GM19468 (cell line): ENCODE data around the gene CUEDC1.

Source experiments
- ATAC-seq: cut with Tn5 transposase; IDR thresholded peaks from one replicate; pipeline ENCODE4 v1.9.1; 2021; ENCODE audit warnings: mild to moderate bottlenecking, moderate library complexity, moderate number of reproducible peaks; ENCODE audit not compliant: unreplicated experiment; ENCODE audit errors: extremely low read depth

CUEDC1 gene

DNA sequence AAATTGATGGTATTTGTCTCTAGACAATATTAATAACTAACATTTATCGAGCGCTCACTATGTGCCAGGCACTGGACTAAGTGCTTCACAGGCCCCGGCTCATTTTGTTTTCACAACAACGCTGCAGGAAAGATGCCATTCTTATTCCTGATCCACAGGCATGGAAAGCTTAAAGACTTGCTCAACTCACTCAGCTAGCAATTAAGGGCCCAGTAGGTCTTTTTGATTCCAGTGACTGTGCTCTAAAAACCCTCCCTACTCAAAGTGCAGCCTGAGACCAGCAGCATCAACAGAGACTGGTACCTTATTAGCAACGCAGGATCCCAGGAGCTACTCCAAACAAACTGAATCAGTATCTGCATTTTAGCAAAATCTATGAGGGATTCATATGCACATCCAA lies 35.3 kb downstream of the CUEDC1 start:
- ATAC-seq = no peak

DNA sequence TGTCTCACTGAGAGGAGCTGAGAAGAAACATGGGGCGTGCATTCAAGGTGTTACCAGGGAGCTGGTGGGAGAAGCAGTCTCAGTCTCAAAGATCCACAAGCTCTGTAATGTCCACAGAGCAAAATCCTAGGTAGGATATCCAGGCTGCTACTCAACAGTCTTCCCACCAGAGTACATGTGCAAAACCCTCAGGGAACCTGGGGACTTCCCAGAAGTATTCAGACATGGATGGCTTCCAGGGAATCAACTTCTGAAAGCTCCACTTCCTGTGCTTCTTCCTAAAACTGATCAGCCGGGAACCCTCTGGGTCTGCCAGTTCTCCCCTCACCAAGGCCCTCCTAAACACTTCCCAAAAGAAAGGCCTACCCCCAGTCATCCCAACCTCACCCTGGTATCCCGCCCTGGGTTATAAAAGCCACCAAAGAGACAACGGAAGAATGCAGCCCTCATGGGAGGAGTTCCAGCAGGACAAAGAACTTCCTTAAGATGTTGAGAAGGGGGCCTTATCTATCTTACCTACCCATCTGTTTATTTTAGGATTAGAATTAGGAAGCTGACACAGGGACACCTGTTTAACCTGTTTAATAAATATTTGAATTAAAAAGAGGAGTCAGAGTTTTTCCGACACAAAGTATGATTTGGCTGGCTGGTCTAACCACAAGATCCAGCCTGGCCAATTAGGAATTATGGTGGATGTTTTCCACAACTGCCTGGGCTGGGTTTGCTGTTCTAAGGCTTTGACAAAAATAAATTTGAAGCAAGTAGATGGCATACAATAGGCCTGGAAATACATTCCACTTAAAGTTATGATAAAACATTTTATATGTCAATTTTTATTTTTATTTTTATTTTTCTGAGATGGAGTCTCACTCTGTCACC lies 37.0 kb downstream of the CUEDC1 start:
- ATAC-seq = no peak

- ATAC-seq = no peak
Measured at GRCh38 chr17:57916925-57917858, 38.0 kb downstream of the CUEDC1 start.

GRCh38 chr17:57915985-57916757 lies 39.0 kb downstream of the CUEDC1 start:
- ATAC-seq = no peak

GRCh38 chr17:57915544-57915943 lies 39.7 kb downstream of the CUEDC1 start:
- ATAC-seq = no peak

DNA sequence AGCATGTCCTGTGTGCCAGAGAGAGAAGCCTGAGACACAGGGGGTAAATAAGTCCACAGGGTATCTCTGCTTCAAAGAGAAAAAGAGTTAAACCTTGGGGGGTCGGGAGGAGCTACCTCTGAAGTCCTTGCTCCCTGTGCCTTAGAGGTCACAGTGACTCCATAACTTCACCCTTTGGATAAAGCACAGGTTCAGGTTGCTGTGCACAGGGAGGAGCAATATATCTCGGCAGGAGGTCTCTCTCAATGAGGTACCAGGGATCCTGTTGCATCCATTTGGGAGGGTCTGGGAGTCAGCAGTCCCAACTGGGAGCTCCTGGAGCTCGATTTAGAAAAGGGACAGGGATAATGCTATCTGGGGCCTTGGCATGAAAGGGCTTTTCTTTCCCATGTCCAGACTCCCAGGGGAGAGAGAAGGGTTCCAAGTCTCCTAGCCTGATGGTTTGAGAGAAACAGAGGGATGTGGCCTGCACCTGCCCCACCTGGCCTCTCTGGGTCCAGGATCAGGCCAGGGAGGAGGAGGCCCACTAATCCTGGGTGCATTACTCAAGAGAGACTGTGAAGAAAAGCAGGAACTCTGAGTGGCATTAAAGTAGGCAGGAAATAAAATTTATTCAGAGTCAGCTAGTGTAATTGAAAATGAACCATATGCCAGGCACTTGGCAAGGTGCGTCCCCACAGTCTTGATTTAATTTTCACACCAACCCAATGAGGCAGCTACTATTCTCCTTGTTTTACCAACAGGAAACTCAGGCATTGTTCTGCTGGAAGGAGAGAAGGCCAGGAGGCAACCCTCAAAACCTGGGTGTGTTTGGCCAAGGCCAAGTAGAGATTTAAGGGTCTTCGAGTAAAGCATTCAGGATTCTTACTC lies 40.7 kb downstream of the CUEDC1 start:
- ATAC-seq = no peak

DNA sequence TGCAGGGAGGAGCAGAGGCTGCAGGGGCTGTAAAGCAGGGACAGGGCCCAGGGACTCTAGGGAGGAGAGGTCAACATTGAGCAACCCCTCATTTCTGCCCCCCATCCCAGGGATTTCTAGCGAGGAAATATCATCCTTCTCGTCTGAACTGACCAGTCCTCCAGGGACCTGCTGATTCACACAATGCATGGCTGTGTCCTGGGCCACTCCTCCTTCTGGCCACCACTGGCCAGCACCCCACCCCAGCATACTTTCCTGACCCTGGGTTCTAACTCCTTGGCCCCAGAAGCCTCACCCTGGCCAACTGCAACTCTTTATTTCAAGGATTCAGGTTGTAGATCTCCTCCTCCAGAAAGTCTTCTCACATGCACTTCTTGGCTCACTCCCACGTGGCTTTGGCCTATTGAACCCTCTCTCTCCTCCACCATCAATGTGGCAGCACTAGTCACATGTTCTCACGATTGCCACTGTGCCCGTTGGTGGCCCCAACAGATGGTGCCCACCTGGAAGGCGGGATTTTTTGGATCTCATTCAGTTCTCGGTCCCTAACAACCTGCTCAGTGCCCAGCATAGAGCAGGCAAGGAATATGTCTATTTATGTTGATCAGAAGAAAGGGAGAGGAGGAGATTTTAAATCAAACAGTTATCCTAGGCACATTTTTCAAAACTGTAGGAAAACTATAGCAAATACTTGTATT lies 41.5 kb downstream of the CUEDC1 start:
- no peak for ATAC-seq

GRCh38 chr17:57911834-57912673 lies 43.2 kb downstream of the CUEDC1 start:
- ATAC-seq = no peak

- ATAC-seq = no peak
Measured at GRCh38 chr17:57910462-57911420, 44.5 kb downstream of the CUEDC1 start.

DNA sequence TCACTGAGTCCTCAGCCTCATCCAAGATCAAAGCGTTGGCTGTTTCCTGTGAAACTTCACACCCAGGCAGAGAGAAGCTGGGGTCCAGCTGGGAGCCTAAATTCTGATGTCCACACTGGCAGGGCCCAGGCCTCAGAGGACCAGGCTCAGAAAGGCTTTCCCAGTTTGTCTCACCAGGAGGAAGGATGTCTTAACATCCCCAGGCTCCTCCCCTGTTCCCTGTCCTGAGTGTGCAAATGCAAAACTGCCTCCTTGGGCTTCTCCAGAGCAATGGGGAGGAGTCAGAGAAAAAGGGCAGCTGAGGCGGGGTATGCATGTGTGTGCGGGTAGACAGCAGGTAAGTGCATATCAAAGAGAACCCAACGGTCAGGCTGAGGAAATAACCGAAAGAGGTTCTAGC lies 45.7 kb downstream of the CUEDC1 start:
- ATAC-seq = no peak

GRCh38 chr17:57908278-57908677 lies 46.9 kb downstream of the CUEDC1 start:
- no peak for ATAC-seq

- ATAC-seq = no peak
Measured at GRCh38 chr17:57906910-57907309, 48.3 kb downstream of the CUEDC1 start.

DNA sequence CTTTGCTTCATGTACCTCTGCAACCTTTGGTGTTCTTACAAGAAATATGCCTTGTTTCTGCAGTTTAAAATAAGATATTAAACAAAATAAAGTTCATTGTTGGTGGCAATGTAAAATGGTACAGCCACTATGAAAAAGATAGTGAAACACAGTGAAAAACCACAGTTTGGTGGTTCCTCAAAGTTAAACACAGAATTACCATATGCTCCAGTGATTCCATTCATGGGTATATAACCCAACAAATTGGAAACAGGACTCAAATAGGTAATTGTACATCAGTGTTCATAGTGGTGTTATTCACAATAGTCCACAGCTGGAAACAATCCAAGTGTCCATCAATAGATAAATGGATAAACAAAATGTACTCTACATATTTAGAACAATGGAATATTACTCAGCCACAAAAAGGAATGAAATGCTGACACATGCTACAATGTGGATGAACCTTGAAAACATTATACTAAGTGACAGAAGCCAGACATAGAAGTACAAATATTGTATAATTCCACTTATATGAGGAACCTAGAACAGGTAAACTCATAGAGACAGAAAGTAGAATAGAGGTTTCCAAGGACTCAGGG lies 49.2 kb downstream of the CUEDC1 start:
- no peak for ATAC-seq

DNA sequence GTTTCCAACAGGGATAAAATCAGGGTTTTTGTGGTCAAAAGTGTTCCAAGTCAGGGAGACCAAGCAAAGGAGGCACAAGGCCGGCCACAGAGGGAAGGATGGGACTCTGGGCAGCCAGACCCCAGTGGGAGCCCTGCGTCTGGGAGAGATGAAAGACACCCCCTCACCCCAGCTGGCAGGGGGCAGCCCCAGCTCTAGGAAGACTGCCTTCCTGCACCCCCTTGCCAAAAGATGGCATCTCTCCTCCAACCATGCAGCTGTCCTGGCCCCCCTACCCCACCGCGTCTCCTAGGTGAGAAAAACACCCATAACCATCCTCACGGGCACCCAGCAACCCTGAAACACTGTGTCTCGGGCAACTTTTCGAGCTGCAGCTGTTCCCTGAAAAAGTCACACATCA lies 51.3 kb downstream of the CUEDC1 start:
- ATAC-seq = no peak

DNA sequence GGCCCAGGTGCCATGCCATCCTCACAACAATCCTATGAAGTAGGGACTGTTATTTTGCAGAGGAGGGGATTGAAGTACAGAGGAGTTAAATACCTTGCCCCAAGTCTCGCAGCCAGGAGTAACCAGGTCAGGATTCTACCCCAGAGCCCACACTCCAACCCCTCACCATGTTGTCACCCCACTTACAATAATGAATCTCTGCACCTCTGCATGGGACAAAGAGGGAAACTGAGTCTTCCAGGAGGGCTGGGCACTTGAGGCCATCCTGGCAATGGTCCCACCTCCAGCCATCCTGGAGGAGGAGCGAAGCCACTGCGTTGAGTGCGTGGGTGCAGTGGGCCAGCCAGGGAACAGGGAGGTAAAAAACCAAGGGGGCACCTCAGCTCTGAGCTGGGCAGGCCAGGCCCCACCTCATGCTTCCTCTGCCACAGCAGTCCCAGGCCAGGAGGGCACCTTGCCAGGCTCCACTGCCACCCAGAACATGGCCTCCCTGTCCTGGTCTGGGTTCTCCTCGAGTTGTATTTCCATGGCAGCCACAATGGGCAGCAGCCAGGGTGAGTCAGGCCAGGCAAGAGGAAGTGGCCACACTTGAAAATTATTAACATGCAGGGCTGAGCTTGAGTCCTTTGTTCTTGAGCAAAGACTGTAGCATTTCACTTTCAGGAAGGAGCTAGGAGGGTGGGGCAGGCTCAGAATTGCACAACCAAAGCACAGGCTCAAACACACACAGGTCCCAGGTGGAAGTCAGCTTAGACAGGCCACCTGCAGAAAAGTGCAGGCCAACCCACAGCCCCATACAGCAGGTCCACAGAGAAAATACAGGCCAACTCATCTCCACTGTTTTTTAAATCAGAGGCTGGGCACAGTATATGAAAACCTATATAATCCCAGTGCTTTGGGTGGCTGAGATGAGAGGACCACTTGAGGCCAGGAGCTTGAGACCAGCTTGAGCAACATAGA lies 52.1 kb downstream of the CUEDC1 start:
- ATAC-seq = no peak
